Measurements from ENCODE around the gene SPNS3. TPM values are rescaled to one million over a fixed set of nuclear protein-coding genes. Genes with fewer than 3 reads are reported as not detected.
A peak's percentile ranks its signal among the peaks of the same experiment; 100 is the strongest.

The SPNS3 gene
- total RNA-seq, 1 donor from 2014 or later: 0.34 TPM

DNA sequence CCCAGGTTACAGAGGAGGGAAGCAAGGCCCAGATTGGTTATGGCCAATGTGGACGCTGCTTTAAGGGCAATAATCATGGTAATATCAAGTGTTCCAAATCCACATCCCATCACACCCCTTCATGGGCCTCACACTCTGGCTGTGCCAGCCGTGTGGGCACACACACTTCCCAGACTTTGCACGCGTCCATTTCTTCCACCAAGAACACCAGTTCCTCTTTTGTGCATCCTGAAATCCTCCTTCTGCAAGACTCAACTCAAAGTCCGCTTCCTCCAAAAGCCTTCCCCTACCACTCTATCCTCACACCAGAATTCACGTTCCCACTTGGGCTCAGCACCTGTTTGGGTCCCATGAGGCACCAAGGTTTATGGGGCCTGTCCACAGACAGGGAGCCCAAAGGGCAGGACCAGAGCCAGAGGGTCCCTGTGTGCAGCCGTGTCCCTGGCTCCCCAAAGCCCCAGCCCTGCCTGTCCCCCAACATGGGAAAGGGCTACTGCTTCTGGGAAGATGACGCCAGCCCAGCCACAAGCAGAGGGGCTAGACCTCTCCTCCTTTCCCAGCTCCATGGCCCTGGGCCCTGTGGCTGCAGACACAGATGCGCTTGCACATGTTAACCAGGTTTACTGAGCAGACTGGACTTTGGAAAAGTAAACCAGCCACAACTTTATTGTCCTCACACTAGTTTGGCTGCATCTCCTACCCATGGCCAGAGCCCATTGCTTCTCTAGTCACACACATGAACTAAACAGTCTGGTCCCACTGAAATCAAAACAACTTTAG, 20.3 kb downstream of the SPNS3 start:
- H3K27me3 Mint-ChIP-seq: peaks cover 6% of the 10 kb centered on the region
- no peak for DNase-seq (ENCODE audit: extremely low spot score, unreplicated experiment)
- no peaks in the 10 kb centered on the region for H3K36me3 Mint-ChIP-seq
- no peaks in the 10 kb centered on the region for H3K9me3 Mint-ChIP-seq
- no peak overlapping the region for H3K4me3 Mint-ChIP-seq
- TF ChIP-seq, protein P1, sequence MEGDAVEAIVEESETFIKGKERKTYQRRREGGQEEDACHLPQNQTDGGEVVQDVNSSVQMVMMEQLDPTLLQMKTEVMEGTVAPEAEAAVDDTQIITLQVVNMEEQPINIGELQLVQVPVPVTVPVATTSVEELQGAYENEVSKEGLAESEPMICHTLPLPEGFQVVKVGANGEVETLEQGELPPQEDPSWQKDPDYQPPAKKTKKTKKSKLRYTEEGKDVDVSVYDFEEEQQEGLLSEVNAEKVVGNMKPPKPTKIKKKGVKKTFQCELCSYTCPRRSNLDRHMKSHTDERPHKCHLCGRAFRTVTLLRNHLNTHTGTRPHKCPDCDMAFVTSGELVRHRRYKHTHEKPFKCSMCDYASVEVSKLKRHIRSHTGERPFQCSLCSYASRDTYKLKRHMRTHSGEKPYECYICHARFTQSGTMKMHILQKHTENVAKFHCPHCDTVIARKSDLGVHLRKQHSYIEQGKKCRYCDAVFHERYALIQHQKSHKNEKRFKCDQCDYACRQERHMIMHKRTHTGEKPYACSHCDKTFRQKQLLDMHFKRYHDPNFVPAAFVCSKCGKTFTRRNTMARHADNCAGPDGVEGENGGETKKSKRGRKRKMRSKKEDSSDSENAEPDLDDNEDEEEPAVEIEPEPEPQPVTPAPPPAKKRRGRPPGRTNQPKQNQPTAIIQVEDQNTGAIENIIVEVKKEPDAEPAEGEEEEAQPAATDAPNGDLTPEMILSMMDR (conservative IDR thresholded peaks at IDR 0.05): no peak
- H3K4me1 Mint-ChIP-seq (ENCODE audit: unreplicated experiment): no peaks in the 10 kb centered on the region
- no peak overlapping the region for H3K27ac Mint-ChIP-seq

DNA sequence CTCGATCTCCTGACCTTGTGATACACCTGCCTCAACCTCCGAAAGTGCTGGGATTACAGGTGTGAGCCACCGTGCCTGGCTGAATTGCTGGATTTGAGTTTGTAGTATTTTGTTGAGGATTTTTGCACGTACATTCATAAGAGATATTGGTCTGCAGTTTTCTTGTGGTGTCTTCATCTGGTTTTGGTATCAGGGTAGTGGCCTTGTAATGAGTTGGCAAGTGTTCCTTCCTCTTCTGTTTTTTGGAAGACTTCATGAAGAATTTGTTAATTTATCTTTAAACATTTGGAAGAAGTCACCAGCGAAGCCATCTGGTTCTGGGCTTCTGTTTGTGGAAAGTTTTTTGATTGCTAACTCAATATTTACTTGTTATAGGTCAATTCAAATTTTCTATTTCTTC, 26.9 kb downstream of the SPNS3 start:
- H3K27me3 Mint-ChIP-seq: peaks cover 3% of the 10 kb centered on the region
- no peak for DNase-seq (ENCODE audit: extremely low spot score, unreplicated experiment)
- peaks cover 10% of the 10 kb centered on the region for H3K9me3 Mint-ChIP-seq
- H3K4me3 Mint-ChIP-seq: no peak overlapping the region
- H3K27ac Mint-ChIP-seq: no peak overlapping the region
- TF ChIP-seq, protein P1 (conservative IDR thresholded peaks at IDR 0.05): no peak
- no peaks in the 10 kb centered on the region for H3K36me3 Mint-ChIP-seq
- no peaks in the 10 kb centered on the region for H3K4me1 Mint-ChIP-seq (ENCODE audit: unreplicated experiment)

DNA sequence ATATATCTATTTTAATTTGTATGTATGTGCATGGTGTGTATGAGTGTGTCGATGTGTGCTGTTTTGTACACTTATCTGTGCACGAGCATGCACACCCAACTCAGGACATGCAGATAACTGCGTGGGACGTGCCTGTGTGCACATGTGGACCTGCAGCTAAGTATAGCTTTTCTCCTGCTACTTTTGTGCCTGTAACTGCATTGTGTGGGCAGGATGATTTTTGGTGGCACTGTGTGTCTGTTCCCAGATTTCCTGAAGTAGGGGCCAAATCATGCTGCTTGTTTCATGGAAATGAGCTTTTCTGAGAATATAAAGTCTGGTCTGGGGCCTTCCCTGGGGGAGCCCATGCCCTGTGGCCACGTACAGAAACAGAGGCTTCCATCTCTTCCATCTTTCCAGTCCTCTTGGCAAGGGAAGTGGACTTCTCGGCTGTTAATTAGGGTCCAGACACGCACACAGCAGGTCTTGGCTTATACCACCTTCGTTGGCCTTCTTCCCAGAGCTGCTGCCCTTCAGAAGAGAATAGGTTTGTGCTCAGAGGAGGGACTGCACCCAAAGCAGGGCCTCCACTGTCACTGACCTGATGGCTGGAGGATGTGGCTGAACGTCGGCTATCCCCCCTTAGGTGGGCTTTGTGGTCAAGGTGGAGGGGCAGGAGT, 30.2 kb downstream of the SPNS3 start:
- Mint-ChIP-seq H3K27ac (no peak overlapping the region), H3K4me1 (ENCODE audit: unreplicated experiment) (no peaks in the 10 kb centered on the region), H3K9me3 (peaks cover 10% of the 10 kb centered on the region), H3K4me3 (no peak overlapping the region), H3K27me3 (peaks cover 3% of the 10 kb centered on the region), H3K36me3 (no peaks in the 10 kb centered on the region)
- no peak for DNase-seq (ENCODE audit: extremely low spot score, unreplicated experiment)
- TF ChIP-seq, protein P1 (conservative IDR thresholded peaks at IDR 0.05): no peak

DNA sequence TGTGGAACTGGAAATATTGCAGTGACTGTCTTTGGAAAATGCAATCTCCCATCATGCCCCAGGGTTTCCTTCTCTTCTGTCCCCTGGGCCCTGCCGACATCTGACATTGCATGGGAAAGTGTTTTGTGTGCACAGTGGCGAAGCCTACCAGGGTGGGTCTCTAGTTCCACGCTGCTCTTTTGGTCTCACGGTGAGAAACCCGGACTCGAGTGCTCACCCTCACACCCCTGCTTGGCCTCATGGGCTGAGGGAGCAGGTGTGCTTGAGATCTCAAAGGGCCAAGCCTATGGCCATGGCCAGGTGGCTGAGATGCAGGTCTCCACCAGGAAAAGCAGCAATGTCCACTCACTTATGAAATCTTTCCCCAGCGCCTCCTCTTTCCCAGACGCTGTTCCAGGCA, 32.0 kb downstream of the SPNS3 start:
- Mint-ChIP-seq H3K4me1 (ENCODE audit: unreplicated experiment) (no peaks in the 10 kb centered on the region), H3K9me3 (peaks cover 5% of the 10 kb centered on the region), H3K4me3 (no peak overlapping the region), H3K36me3 (no peaks in the 10 kb centered on the region), H3K27ac (peak overlapping the region; percentile 33), H3K27me3 (no peaks in the 10 kb centered on the region)
- TF ChIP-seq, protein P1 (conservative IDR thresholded peaks at IDR 0.05): no peak
- no peak for DNase-seq (ENCODE audit: extremely low spot score, unreplicated experiment)

DNA sequence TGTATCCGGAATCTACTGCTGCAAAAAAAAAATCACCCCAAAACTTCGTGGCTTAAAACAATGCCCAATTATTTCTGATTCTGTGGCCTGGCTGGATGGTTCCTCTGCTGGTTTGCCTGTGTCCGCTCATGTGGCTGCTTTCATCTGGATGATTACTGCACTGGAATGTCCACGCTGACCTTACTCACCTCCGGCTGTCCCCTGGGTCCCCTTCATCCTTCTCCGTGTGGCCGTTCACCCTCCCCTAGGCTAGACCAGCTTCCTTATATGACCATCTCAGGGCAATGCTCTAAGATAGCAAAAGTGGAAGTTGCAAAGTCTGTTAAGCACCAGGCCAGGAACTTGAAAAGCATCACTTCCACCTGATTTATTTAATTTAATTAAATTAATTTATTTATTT, 33.5 kb downstream of the SPNS3 start:
- no peak overlapping the region for H3K27ac Mint-ChIP-seq
- no peaks in the 10 kb centered on the region for H3K9me3 Mint-ChIP-seq
- no peak for DNase-seq (ENCODE audit: extremely low spot score, unreplicated experiment)
- no peak overlapping the region for H3K4me3 Mint-ChIP-seq
- no peaks in the 10 kb centered on the region for H3K27me3 Mint-ChIP-seq
- H3K36me3 Mint-ChIP-seq: no peaks in the 10 kb centered on the region
- H3K4me1 Mint-ChIP-seq (ENCODE audit: unreplicated experiment): no peaks in the 10 kb centered on the region
- TF ChIP-seq, protein P1 (conservative IDR thresholded peaks at IDR 0.05): no peak

Data from type B pancreatic cell (in vitro differentiated cells).